ENCODE measurements around the gene ERC1.
"Not testable (repeated sequence)": the region's sequence is repeated elsewhere in the genome, so short reads cannot be mapped to it uniquely, and the experiment has no call there.

ERC1 gene

DNA sequence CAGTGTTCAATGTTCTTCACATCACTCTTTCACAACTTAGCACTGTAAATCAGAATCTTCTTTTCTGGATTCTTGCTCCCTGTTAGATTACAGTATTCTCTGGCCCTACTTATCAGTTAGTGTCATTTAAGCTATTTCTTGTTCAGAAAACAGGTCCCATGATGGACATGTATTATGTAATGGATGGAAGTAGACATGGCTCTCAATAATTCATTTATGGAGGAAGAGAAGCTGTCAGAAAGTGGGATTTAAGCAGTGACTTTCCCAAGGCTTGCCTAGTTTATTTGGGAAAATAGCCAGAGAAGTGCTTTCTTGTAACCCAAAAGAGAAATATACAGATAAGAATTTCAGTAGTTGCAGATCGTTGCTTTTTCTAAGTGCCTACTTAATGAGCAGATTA lies 1.6 kb downstream of the ERC1 start:
- peak overlapping the region; percentile 80 for H3K4me3 ChIP-seq (ENCODE audit: low read depth, low read length)
- TF ChIP-seq, protein P1, sequence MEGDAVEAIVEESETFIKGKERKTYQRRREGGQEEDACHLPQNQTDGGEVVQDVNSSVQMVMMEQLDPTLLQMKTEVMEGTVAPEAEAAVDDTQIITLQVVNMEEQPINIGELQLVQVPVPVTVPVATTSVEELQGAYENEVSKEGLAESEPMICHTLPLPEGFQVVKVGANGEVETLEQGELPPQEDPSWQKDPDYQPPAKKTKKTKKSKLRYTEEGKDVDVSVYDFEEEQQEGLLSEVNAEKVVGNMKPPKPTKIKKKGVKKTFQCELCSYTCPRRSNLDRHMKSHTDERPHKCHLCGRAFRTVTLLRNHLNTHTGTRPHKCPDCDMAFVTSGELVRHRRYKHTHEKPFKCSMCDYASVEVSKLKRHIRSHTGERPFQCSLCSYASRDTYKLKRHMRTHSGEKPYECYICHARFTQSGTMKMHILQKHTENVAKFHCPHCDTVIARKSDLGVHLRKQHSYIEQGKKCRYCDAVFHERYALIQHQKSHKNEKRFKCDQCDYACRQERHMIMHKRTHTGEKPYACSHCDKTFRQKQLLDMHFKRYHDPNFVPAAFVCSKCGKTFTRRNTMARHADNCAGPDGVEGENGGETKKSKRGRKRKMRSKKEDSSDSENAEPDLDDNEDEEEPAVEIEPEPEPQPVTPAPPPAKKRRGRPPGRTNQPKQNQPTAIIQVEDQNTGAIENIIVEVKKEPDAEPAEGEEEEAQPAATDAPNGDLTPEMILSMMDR (IDR thresholded peaks at IDR 0.05; ENCODE audit: low read depth, low read length), result no peak

DNA sequence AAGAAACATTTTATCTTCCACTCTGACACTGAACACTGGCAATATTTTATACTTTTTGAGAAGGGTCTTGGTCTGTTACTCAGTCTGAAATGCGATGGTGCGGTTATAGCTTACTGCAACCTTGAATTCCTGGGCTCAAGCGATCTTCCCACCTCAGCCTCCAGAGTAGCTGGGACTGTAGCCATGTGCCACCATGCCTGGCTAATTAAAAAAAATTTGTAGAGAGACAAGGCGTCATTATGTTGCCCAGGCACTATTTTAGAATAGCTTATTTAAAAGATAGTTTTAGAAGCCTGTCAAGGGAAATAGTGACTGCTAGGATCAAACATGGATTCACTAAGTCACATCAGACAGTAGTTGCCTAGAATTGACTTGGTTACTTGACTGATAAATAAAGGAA lies 5.9 kb downstream of the ERC1 start:
- no peak overlapping the region for H3K4me3 ChIP-seq (ENCODE audit: low read depth, low read length)
- TF ChIP-seq, protein P1 (IDR thresholded peaks at IDR 0.05; ENCODE audit: low read depth, low read length), result no peak

DNA sequence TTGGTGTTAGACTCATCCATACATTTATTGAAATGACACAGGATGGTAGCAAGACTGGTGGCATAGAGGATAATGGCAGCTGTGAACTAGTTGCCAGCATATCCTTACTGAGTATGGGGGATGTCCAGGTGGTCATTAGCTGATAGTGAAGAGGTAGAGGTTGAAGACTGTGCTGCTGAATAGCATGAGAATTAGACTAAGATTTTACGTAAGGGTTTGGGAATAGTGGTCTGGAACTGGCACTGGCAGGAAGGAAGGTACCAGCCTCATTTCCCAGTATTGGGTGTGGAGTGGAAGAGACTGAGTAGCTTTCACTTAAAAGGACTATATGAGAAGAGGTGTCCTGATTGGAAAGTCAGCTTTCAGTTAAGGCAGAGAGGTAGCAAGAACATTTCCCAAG lies 6.5 kb downstream of the ERC1 start:
- H3K4me3 ChIP-seq (ENCODE audit: low read depth, low read length), result no peak overlapping the region
- TF ChIP-seq, protein P1 (IDR thresholded peaks at IDR 0.05; ENCODE audit: low read depth, low read length), result no peak

DNA sequence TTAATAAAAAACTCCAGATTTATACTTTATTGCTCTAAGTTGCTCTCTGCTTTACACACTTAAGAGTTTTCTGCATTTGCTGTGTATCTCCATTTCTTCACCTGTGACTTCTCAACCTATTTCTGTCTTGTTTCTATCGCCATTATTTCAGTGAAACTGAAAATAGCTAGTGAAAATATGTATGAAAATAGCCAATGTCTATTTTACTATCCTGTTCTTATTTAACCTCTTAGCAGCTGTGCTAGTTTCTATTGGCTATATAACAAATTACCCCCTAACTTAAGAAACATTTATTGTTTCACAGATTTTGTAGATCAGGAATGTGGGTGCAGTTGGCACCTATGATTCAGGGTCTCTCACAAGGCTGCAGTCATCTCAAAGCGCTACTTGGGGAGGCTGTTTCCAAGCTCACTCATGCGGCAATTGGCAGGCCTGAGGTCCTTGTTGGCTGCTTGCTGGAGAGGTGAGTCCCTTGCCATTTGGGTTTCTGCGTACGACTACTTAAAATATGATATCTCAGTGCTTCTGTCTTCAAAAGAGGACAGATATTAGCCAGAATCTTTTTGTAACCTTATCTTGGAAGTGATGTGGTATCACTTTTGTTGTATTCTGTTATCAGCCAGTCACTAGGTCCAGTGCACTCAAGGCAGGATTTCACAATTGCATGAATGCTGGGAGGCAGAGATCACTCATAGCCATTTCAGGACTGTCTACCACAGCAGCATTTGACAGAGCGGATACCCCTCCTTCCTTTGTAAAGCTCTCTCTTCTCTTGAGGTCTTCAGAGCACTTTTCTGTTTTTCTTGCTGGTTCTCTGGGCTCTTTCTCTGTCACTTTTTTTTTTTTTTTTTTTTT lies 7.2 kb downstream of the ERC1 start:
- no peak overlapping the region for H3K4me3 ChIP-seq (ENCODE audit: low read depth, low read length)
- TF ChIP-seq, protein P1 (IDR thresholded peaks at IDR 0.05; ENCODE audit: low read depth, low read length), result no peak

DNA sequence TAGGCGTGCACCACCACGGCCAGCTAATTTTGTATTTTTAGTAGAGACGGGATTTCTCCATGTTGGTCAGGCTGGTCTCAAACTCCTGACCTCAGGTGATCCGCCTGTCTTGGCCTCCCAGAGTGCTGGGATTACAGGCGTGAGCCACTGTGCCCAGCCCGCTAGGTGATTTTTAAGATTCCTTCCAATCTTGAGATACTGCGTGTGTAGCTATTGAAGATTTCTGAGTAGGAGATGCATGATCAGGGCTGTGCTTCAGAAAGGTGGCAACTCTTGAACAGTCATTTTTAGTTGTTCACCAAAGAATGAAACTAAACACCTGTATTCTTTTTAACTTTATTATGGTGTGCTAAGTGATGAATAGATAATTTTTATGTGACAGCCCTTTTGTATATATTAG lies 8.7 kb downstream of the ERC1 start:
- H3K4me3 ChIP-seq (ENCODE audit: low read depth, low read length), result not testable (repeated sequence)

DNA sequence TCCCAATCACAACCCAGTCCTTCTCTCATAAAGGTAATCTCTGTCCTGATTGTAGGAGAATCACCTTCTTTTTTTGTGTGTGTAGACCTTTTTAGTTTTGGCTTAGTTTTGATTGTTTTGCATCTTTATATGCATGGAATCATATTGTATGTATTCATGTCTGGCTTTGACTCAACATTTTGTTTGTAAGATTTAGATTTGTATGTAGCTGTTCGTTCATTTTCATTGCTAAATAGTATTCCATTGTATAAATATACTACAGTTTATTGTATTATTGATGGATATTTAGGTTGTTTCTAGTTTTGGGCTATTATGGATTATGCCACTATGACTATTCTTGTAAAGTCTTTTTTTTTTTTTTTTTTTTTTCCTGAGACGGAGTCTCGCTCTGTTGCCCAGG lies 10.5 kb downstream of the ERC1 start:
- TF ChIP-seq, protein P1 (IDR thresholded peaks at IDR 0.05; ENCODE audit: low read depth, low read length), result no peak
- no peak overlapping the region for H3K4me3 ChIP-seq (ENCODE audit: low read depth, low read length)

DNA sequence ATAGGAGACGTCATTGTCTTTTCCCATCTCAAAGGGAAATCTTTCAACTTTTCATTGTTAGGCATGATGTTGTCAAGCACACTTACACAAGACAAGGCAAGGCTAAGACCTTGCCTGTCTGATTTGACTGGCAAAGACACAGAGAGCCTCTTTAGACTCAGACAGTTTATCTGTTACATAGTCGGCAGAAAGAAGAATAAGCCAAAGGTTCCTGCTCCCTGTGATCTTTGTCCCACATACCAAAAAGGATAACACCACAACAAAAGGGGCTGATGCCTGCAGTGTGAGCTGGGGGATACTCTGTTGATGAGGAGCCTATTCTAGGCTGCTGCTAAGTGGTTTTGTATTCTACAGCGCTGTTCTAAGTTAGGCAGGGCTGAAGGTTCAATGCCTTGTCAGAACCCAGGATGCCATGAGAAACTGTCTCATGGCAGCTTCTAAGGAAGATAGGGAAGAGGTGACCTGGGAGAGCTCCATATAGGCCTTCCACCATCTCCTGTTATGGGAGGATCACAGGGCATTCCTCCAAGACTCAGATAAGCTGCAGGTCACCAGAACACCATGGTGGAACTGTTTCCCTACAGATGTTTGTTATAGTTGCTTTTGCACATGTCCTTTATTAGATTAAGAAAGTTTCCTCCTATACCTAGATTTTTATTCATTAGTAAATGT lies 12.7 kb downstream of the ERC1 start:
- no peak overlapping the region for H3K4me3 ChIP-seq (ENCODE audit: low read depth, low read length)
- TF ChIP-seq, protein P1 (IDR thresholded peaks at IDR 0.05; ENCODE audit: low read depth, low read length), result no peak
